Measurements from ENCODE around the gene PAH. TPM values are rescaled to one million over a fixed set of nuclear protein-coding genes. Genes with fewer than 3 reads are reported as not detected.

The PAH gene
- total and polyA plus RNA-seq, 2 donors (not counting 3 experiments of a cell fraction or from before 2014, with no cell fraction given), result not detected

DNA sequence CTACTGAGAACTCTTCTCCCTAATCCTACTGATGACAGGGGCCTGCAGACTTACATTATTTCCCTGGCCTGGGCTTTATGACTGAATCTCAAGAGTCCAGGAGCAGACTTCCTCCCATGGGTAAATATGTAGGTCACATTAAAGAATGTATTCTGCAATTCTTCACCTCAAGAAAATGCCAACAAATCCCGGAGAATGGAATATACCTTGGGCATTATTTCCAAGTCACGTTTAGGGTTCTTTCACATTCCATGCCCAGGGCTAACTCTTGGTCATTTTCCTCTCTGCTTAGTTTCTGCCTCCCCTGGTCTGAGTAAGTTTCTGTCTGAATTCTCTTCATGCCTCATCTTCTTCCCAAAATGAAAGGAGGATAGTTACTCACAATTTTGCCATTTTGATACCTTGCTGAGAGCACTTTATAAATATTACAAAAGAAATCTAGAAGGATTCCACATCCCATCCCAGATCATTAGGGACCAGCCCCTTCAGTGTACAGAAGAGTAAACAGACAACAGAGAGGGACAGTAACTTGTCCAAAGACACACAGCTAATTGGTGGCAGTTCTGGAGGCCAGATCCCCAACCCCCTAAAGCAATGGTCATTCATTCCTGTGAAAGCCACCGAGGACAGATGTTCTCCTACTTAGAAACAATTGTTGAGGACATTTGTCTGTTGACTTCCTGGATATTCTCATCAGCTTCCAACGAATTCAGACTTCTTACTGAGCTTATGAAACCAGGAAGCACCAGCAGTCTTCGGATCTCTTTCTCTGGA is 605 bp downstream of the PAH start:
- POLR2A ChIA-PET, result no interaction called here
- Histone ChIP-seq H2AFZ (ENCODE audit: low read depth, low read length) (no peak overlapping the region), H3K4me3 (replicated peaks in 1 of 3; ENCODE audit: insufficient read depth in 1 of 3, low read depth in 1 of 3, low read length in 3 of 3) (no peak overlapping the region), H3K79me2 (ENCODE audit: control insufficient read depth, insufficient read depth, low read length) (no peaks in the 10 kb centered on the region), H3K9me1 (replicated peaks; ENCODE audit: control insufficient read depth, extremely low read depth, insufficient read depth, low read length) (no peaks in the 10 kb centered on the region), H3K36me3 (ENCODE audit: control insufficient read depth in 2 of 2, extremely low read depth in 1 of 2, insufficient read depth in 2 of 2, low read length in 2 of 2) (no peaks in the 10 kb centered on the region), H3K9me3 (replicated peaks; ENCODE audit: control insufficient read depth, insufficient read depth, low read length) (peaks cover 2% of the 10 kb centered on the region), H4K20me1 (replicated peaks; ENCODE audit: control insufficient read depth, extremely low read depth, insufficient read depth, low read length) (no peaks in the 10 kb centered on the region), H3K27ac (ENCODE audit: insufficient read depth, low read depth, low read length) (no peak overlapping the region), H3K4me2 (ENCODE audit: insufficient read depth, low read length) (no peak overlapping the region), H3K4me1 (ENCODE audit: control insufficient read depth, extremely low read depth, insufficient read depth, low read length) (no peaks in the 10 kb centered on the region), H3K9ac (replicated peaks; ENCODE audit: extremely low read depth, insufficient read depth, low read length) (no peak overlapping the region), H3K27me3 (ENCODE audit: control insufficient read depth in 2 of 2, insufficient read depth in 2 of 2, low read length in 2 of 2) (no peaks in the 10 kb centered on the region)
- CTCF ChIA-PET, result no interaction called here
- no TSS peak for BruUV-seq (replicated peaks)
- no peak for DNase-seq (ENCODE audit: low read depth, low spot score)
- FAIRE-seq, result no peak
- TF ChIP-seq MYC (IDR thresholded peaks at IDR 0.05; ENCODE audit: low read depth, low read length) (no peak), EZH2 (IDR thresholded peaks at IDR 0.05; ENCODE audit: borderline replicate concordance, low read depth, low read length, severe bottlenecking) (no peak), JUN (IDR thresholded peaks at IDR 0.05; ENCODE audit: borderline replicate concordance, insufficient read depth, insufficient read length, low read depth) (no peak), POLR2A (IDR thresholded peaks at IDR 0.05; ENCODE audit: low read depth, low read length) (no peak), GATA2 (IDR thresholded peaks at IDR 0.05; ENCODE audit: insufficient read depth, insufficient read length, low read depth, low read length) (no peak), FOS (IDR thresholded peaks at IDR 0.05; ENCODE audit: borderline replicate concordance, insufficient read depth, low read length) (no peak)
- TF ChIP-seq, protein P1, sequence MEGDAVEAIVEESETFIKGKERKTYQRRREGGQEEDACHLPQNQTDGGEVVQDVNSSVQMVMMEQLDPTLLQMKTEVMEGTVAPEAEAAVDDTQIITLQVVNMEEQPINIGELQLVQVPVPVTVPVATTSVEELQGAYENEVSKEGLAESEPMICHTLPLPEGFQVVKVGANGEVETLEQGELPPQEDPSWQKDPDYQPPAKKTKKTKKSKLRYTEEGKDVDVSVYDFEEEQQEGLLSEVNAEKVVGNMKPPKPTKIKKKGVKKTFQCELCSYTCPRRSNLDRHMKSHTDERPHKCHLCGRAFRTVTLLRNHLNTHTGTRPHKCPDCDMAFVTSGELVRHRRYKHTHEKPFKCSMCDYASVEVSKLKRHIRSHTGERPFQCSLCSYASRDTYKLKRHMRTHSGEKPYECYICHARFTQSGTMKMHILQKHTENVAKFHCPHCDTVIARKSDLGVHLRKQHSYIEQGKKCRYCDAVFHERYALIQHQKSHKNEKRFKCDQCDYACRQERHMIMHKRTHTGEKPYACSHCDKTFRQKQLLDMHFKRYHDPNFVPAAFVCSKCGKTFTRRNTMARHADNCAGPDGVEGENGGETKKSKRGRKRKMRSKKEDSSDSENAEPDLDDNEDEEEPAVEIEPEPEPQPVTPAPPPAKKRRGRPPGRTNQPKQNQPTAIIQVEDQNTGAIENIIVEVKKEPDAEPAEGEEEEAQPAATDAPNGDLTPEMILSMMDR (IDR thresholded peaks at IDR 0.05; ENCODE audit: extremely low read depth in 1 of 2, insufficient read depth in 1 of 2, low read depth in 1 of 2, low read length in 2 of 2), result no peak
- TF ChIP-seq, protein P2, sequence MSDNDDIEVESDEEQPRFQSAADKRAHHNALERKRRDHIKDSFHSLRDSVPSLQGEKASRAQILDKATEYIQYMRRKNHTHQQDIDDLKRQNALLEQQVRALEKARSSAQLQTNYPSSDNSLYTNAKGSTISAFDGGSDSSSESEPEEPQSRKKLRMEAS (IDR thresholded peaks at IDR 0.05; ENCODE audit: insufficient read depth, insufficient read length), result no peak
- intact Hi-C loops (cut with micrococcal nuclease), result no loop called here
- dilution Hi-C loops (cut with MboI; ENCODE audit: extremely low pct_ligation_motif_present, low sequenced_read_pairs), result no loop called here

All from endothelial cell of umbilical vein (primary cell).